Activated T-helper 2 cell treated with anti-CD3 and anti-CD28 coated beads, Interferon-gamma antibody, Interleukin-2, Interleukin-4, amounts not matched to agents 10 μg/mL and 5 μg/mL and 100 μg/mL, durations not matched to agents 14 hours and 24 hours and 36 hours (primary cell): ENCODE results near the gene SPAG17. TPM values are rescaled to one million over a fixed set of nuclear protein-coding genes. Genes with fewer than 3 reads are reported as not detected.

Source experiments
- DNase-seq: peaks from one replicate; pipeline ENCODE4 v3.0.0; 2021; ENCODE audit warnings: low spot score
- H3K27ac Mint-ChIP-seq: one replicate; pipeline ENCODE4 v1.8.0; 2021; ENCODE audit warnings: mixed read lengths
- H3K27me3 Mint-ChIP-seq: one replicate; pipeline ENCODE4 v1.8.0; 2021; ENCODE audit warnings: low read depth, mixed read lengths
- H3K36me3 Mint-ChIP-seq: one replicate; pipeline ENCODE4 v1.8.0; 2021; ENCODE audit warnings: low read depth, mixed read lengths
- H3K4me1 Mint-ChIP-seq: one replicate; pipeline ENCODE4 v1.8.0; 2021; ENCODE audit warnings: low read depth, mixed read lengths
- H3K4me3 Mint-ChIP-seq: one replicate; pipeline ENCODE4 v1.8.0; 2021; ENCODE audit warnings: low read depth, mild to moderate bottlenecking, moderate library complexity, mixed read lengths
- H3K9me3 Mint-ChIP-seq: one replicate; pipeline ENCODE4 v1.8.0; 2021; ENCODE audit warnings: mixed read lengths
- intact Hi-C: fragments of 100-400 bp; cut with micrococcal nuclease; formaldehyde crosslinking; loops from one replicate; pipeline ENCODE4 v1.15.1; 2023
- total RNA-seq: library from RNA; stranded (reverse); gene quantifications from 2 replicates; pipeline ENCODE4 v1.2.3, GENCODE V29; 2022

The SPAG17 gene
- total RNA-seq, 1 donor from 2014 or later: not detected

GRCh38 chr1:118201524-118201923, 16.5 kb upstream of the SPAG17 start:
- H3K36me3 Mint-ChIP-seq: no peaks in the 10 kb centered on the region
- H3K4me1 Mint-ChIP-seq: no peaks in the 10 kb centered on the region
- H3K27me3 Mint-ChIP-seq: no peaks in the 10 kb centered on the region
- DNase-seq: no peak
- no peak overlapping the region for H3K4me3 Mint-ChIP-seq
- no peaks in the 10 kb centered on the region for H3K9me3 Mint-ChIP-seq
- intact Hi-C loops: no loop called here
- H3K27ac Mint-ChIP-seq: no peak overlapping the region

- no peak overlapping the region for H3K27ac Mint-ChIP-seq
- H3K4me3 Mint-ChIP-seq: no peak overlapping the region
- H3K4me1 Mint-ChIP-seq: no peaks in the 10 kb centered on the region
- H3K9me3 Mint-ChIP-seq: no peaks in the 10 kb centered on the region
- no peak for DNase-seq
- H3K36me3 Mint-ChIP-seq: no peaks in the 10 kb centered on the region
- intact Hi-C loops: no loop called here
- no peaks in the 10 kb centered on the region for H3K27me3 Mint-ChIP-seq
Measured at GRCh38 chr1:118200836-118201235, 15.8 kb upstream of the SPAG17 start.

GRCh38 chr1:118190561-118190960, 5.5 kb upstream of the SPAG17 start:
- peaks cover 7% of the 10 kb centered on the region for H3K9me3 Mint-ChIP-seq
- peaks cover under 1% of the 10 kb centered on the region for H3K4me1 Mint-ChIP-seq
- no peaks in the 10 kb centered on the region for H3K36me3 Mint-ChIP-seq
- intact Hi-C loops: no loop called here
- no peaks in the 10 kb centered on the region for H3K27me3 Mint-ChIP-seq
- no peak for DNase-seq
- H3K27ac Mint-ChIP-seq: no peak overlapping the region
- H3K4me3 Mint-ChIP-seq: no peak overlapping the region

- Mint-ChIP-seq H3K27ac (no peak overlapping the region), H3K4me3 (no peak overlapping the region), H3K36me3 (no peaks in the 10 kb centered on the region), H3K9me3 (peaks cover 7% of the 10 kb centered on the region), H3K27me3 (no peaks in the 10 kb centered on the region), H3K4me1 (peaks cover 7% of the 10 kb centered on the region)
- DNase-seq: no peak
- intact Hi-C loops: no loop called here
Measured at GRCh38 chr1:118189564-118189963, 4.5 kb upstream of the SPAG17 start.

GRCh38 chr1:118188411-118188810, 3.4 kb upstream of the SPAG17 start:
- H3K36me3 Mint-ChIP-seq: no peaks in the 10 kb centered on the region
- no peak overlapping the region for H3K27ac Mint-ChIP-seq
- H3K4me1 Mint-ChIP-seq: peaks cover 8% of the 10 kb centered on the region
- intact Hi-C loops: no loop called here
- no peaks in the 10 kb centered on the region for H3K27me3 Mint-ChIP-seq
- H3K4me3 Mint-ChIP-seq: no peak overlapping the region
- H3K9me3 Mint-ChIP-seq: peaks cover 4% of the 10 kb centered on the region
- DNase-seq: no peak

- no peak overlapping the region for H3K27ac Mint-ChIP-seq
- intact Hi-C loops: no loop called here
- no peaks in the 10 kb centered on the region for H3K27me3 Mint-ChIP-seq
- no peaks in the 10 kb centered on the region for H3K36me3 Mint-ChIP-seq
- H3K9me3 Mint-ChIP-seq: no peaks in the 10 kb centered on the region
- H3K4me1 Mint-ChIP-seq: peaks cover 8% of the 10 kb centered on the region
- no peak for DNase-seq
- no peak overlapping the region for H3K4me3 Mint-ChIP-seq
Measured at GRCh38 chr1:118186026-118186425, 998 bp upstream of the SPAG17 start.

- no peak overlapping the region for H3K4me3 Mint-ChIP-seq
- no peaks in the 10 kb centered on the region for H3K9me3 Mint-ChIP-seq
- H3K27ac Mint-ChIP-seq: no peak overlapping the region
- H3K36me3 Mint-ChIP-seq: no peaks in the 10 kb centered on the region
- H3K4me1 Mint-ChIP-seq: peaks cover 8% of the 10 kb centered on the region
- DNase-seq: no peak
- H3K27me3 Mint-ChIP-seq: no peaks in the 10 kb centered on the region
- intact Hi-C loops: no loop called here
Measured at GRCh38 chr1:118184739-118185083, 317 bp downstream of the SPAG17 start.

GRCh38 chr1:118183586-118183985, 1.4 kb downstream of the SPAG17 start:
- no peaks in the 10 kb centered on the region for H3K9me3 Mint-ChIP-seq
- DNase-seq: no peak
- no peaks in the 10 kb centered on the region for H3K36me3 Mint-ChIP-seq
- H3K27ac Mint-ChIP-seq: no peak overlapping the region
- H3K4me1 Mint-ChIP-seq: peaks cover 8% of the 10 kb centered on the region
- H3K4me3 Mint-ChIP-seq: no peak overlapping the region
- no peaks in the 10 kb centered on the region for H3K27me3 Mint-ChIP-seq
- intact Hi-C loops: no loop called here

- Mint-ChIP-seq H3K4me1 (no peaks in the 10 kb centered on the region), H3K27ac (no peak overlapping the region), H3K27me3 (no peaks in the 10 kb centered on the region), H3K9me3 (no peaks in the 10 kb centered on the region), H3K36me3 (no peaks in the 10 kb centered on the region), H3K4me3 (no peak overlapping the region)
- DNase-seq: no peak
- intact Hi-C loops: no loop called here
Measured at GRCh38 chr1:118177998-118178397, 7.0 kb downstream of the SPAG17 start.

GRCh38 chr1:118169016-118169415, 16.0 kb downstream of the SPAG17 start:
- intact Hi-C loops: no loop called here
- Mint-ChIP-seq H3K4me3 (no peak overlapping the region), H3K4me1 (no peaks in the 10 kb centered on the region), H3K9me3 (no peaks in the 10 kb centered on the region), H3K27ac (no peak overlapping the region), H3K27me3 (no peaks in the 10 kb centered on the region), H3K36me3 (no peaks in the 10 kb centered on the region)
- DNase-seq: no peak

GRCh38 chr1:118160806-118161205, 24.2 kb downstream of the SPAG17 start:
- H3K4me1 Mint-ChIP-seq: no peaks in the 10 kb centered on the region
- H3K9me3 Mint-ChIP-seq: no peaks in the 10 kb centered on the region
- no peak for DNase-seq
- H3K4me3 Mint-ChIP-seq: no peak overlapping the region
- intact Hi-C loops: no loop called here
- no peak overlapping the region for H3K27ac Mint-ChIP-seq
- no peaks in the 10 kb centered on the region for H3K27me3 Mint-ChIP-seq
- no peaks in the 10 kb centered on the region for H3K36me3 Mint-ChIP-seq

- H3K4me3 Mint-ChIP-seq: no peak overlapping the region
- no peaks in the 10 kb centered on the region for H3K9me3 Mint-ChIP-seq
- no peaks in the 10 kb centered on the region for H3K36me3 Mint-ChIP-seq
- H3K27me3 Mint-ChIP-seq: no peaks in the 10 kb centered on the region
- H3K27ac Mint-ChIP-seq: no peak overlapping the region
- intact Hi-C loops: no loop called here
- no peak for DNase-seq
- no peaks in the 10 kb centered on the region for H3K4me1 Mint-ChIP-seq
Measured at GRCh38 chr1:118159569-118159968, 25.5 kb downstream of the SPAG17 start.

- H3K27ac Mint-ChIP-seq: no peak overlapping the region
- no peaks in the 10 kb centered on the region for H3K9me3 Mint-ChIP-seq
- intact Hi-C loops: no loop called here
- H3K4me3 Mint-ChIP-seq: no peak overlapping the region
- DNase-seq: no peak
- no peaks in the 10 kb centered on the region for H3K27me3 Mint-ChIP-seq
- H3K36me3 Mint-ChIP-seq: no peaks in the 10 kb centered on the region
- H3K4me1 Mint-ChIP-seq: no peaks in the 10 kb centered on the region
Measured at GRCh38 chr1:118158924-118159323, 26.1 kb downstream of the SPAG17 start.

- Mint-ChIP-seq H3K9me3 (no peaks in the 10 kb centered on the region), H3K36me3 (no peaks in the 10 kb centered on the region), H3K27ac (no peak overlapping the region), H3K4me1 (no peaks in the 10 kb centered on the region), H3K4me3 (no peak overlapping the region), H3K27me3 (no peaks in the 10 kb centered on the region)
- no peak for DNase-seq
- intact Hi-C loops: no loop called here
Measured at GRCh38 chr1:118157506-118157905, 27.5 kb downstream of the SPAG17 start.
